ENCODE data around the gene NR3C1.

NR3C1 gene

DNA sequence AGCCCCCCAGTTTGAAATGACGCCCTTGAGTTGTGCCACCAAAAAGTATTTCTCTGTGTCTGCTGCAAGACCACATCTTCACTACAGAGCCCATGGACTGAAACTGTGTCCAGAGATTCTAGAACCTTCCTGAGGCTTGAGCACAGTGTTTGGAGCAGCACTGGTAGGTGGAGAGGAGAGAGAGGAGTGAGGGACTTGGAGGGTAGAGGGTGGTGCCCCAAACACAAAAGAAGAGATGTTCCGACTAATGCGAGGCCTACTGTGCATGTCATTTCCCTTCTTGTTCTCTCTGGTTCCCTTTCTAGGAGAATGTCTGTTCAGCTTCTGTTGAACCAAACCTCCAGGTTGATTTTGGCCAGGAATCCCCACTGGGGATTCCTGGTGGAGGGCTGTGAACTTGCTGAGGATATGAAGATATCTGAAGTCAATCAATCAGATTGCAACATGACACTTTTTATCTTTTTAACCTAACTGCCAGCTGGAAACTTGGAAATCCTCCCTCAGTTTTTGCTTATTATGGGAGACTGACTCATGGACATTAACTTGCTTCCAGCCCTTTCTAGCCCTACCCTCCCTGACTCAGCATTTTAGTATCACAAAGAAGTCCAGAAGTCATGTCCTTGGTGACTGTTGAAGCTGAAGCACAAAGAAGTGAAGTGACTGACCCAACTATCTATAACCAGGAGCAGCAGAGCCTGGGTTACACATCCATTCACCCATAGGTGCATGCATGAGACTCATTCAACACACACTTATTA, 154.5 kb downstream of the NR3C1 start:
- no peak for DNase-seq

DNA sequence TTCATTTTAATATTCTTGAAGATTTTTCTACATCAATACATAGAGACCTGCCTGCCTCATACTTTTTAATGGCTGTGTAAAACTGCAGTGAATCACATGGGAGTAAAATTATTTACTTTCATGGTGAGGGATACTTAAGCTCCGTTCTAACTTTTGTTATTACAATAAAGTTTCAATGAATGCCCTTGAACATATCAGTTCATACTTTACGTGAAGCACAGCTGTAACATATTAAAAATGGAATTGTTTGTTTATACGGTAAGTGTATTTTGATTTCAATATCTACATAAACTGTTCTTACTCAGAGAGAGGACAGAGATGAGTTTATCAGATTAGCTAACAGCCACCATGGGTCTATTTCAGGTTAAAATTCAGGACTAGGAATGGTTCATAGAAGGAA, 155.1 kb downstream of the NR3C1 start:
- no peak for DNase-seq

GRCh38 chr5:143247134-143247815, 156.2 kb downstream of the NR3C1 start:
- no peak for DNase-seq

- no peak for DNase-seq
Measured at GRCh38 chr5:143245929-143246561, 157.4 kb downstream of the NR3C1 start.

- no peak for DNase-seq
Measured at GRCh38 chr5:143244990-143245389, 158.5 kb downstream of the NR3C1 start.

DNA sequence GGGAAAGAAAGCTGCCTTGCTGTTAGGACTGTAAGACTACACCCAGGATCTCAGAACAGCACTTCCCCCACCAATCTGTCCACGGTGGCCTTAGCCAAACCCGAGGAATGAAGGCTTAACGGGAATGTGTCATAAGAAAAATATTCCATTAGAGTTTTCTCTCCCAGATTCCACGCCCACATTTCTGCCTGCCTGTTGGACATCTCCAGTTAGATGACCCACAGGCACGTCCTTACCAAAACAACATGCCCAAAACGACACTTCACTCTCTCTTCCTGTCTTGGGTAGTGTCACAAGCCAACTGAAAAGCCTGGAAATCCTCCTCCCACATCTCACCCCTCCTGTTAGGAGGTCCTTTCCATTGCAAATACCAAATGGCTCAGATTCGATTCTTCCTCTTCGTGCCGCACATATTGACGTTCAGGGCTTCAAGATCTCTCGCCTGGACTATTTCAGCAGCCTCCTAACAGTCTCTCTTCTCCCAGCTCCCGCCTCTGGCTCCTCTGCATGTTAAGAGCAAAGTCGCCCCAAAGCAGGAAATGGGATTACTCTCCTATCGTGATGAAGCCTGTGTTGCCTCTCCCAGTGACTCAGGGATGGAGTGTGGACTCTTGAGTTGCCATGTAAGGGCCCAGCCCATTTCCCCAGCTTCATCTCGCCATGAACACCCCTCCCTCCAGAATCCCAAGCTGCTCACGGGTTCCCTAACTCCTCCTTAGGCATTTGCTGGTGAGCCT, 159.3 kb downstream of the NR3C1 start:
- DNase-seq, result no peak

DNA sequence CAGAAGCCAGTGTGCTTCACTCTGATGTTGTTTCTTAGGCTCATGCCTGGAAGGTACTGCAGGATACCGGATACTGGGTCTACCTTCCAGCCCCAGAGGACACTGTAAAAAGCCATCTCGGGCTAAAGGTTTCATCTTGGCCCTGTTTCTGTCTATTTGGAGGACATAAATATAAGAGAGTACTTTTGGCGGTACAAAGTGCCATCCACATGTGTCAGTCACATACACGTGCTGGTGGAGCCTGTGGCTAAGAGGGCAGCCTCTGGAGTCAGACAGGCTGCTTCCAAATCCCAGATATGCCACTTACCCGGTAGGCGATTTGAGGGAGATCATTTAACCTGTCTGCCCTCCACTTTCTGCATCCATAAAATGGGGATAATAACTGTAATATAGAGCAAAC, 160.4 kb downstream of the NR3C1 start:
- DNase-seq, result no peak

DNA sequence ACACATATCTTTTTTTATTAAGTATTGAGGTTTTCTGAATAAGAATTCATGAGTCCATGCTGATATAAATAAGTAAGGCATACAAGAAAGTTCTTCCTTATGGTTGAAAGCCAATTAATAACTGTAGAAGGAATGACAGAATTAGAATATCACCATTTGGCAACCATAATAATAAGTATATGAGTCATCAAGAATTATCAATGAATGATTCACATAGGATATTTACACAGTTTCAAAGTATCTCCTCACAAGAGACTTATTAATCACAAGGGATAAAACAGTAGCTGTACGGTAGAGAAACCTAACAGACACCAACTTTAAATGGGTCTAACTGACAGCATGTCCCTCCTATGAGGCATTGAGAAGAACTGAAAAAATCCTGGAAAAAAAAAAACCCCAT, 161.6 kb downstream of the NR3C1 start:
- no peak for DNase-seq

DNA sequence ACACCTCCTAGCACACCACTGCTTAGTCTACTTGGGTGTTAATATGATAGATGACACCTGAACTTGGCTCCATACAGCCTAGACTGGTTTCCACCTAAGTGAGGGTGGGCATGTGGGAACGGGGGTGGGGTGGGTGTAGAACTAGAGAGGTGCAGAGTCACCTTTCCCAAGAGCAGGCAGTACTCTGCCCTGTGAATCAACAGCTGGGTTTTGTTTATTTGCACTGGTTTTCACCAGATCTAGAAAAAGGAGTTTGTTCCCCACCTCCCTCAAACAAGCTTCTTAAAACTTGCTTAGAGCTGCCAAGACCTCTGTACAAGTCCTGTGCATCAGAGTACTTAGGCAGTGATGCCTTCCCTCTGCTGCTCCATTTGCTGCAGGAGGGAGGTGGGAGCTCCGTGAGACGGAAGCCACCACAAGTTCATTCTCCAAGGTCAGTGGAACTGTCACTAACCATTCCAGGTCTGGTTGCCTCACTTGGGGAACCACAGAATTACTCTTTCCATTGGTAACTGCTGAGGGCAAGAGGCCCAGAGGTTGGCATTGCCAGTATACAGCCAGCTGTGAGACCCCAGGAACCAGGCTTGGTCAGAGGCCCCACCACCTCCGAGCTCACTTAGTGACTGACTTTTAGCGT, 163.5 kb downstream of the NR3C1 start:
- DNase-seq, result no peak

- DNase-seq, result no peak
Measured at GRCh38 chr5:143238620-143239019, 164.9 kb downstream of the NR3C1 start.

GRCh38 chr5:143237664-143238063, 165.8 kb downstream of the NR3C1 start:
- no peak for DNase-seq

DNA sequence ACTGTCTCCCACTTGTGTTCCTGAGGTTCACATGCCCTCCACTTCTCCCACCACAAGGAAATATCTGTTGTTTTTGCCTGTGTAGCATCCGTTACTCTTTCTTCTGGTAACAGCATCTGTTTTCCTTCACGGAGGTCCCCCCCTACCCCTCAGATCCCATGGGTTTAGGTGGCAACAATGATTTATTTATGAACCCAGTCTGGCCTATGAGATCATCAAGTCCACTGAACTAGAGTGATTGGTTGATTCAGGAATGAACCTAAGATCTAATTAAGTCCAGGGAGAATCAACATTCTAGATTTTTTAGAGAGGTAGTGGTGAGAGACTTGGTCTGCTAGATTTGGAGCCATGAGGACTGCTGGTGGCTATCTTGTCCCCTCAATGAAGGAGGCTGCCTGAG, 166.8 kb downstream of the NR3C1 start:
- DNase-seq, result no peak

- no peak for DNase-seq
Measured at GRCh38 chr5:143235423-143235822, 168.1 kb downstream of the NR3C1 start.

GRCh38 chr5:143234162-143234842, 169.2 kb downstream of the NR3C1 start:
- no peak for DNase-seq

- no peak for DNase-seq
Measured at GRCh38 chr5:143233031-143233430, 170.5 kb downstream of the NR3C1 start.

GRCh38 chr5:143231973-143232812, 171.3 kb downstream of the NR3C1 start:
- no peak for DNase-seq

- no peak for DNase-seq
Measured at GRCh38 chr5:143231416-143231815, 172.1 kb downstream of the NR3C1 start.

GRCh38 chr5:143230676-143230996, 172.8 kb downstream of the NR3C1 start:
- DNase-seq, result no peak

DNA sequence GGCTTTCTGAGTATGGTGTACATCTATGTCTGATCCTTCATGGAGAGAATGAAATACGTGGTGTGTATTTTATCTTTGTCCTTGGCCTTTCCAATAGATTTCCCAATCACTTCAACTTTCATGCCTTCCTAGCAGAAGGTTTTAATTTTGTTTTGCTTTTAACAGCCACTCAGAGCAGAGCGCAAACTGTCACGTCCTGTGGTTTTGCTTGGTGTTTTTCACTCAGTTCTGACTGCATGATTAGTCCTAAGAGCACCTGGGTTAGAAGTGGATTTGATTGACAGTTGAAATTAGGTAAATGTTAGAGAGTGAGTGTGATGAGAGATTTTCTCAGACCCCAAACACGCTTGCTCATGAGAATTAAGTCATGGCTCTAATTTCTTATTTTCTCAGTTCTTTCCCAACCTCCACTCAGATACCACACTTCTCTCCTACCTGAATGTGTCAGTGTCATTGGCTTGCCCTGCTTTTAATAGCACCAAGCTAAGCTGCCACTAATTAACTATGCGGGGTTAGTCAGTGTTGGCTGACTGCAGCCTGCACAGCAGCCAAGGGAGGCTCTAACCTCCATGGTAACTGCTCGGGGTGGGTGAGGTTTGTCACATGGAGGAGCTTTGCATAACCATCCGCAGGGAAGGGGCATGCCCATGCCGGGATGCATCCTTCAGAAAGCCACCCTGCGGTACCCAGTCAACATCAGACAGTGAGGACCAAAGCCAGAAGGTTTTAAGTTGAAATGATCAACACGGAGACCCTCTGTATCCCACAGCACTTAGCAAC, 173.4 kb downstream of the NR3C1 start:
- DNase-seq, result no peak

GRCh38 chr5:143229426-143229895, 174.0 kb downstream of the NR3C1 start:
- no peak for DNase-seq
